Omental fat pad (tissue), 4 donors: ENCODE results near the gene CYSRT1. TPM values are rescaled to one million over a fixed set of nuclear protein-coding genes. Genes with fewer than 3 reads are reported as not detected.
"Not testable (repeated sequence)": the region's sequence is repeated elsewhere in the genome, so short reads cannot be mapped to it uniquely, and the experiment has no call there.

Source experiments
- ATAC-seq: fragments of 150-250 bp; one replicate; pipeline ENCODE4 v1.9.1; 2016; ENCODE audit warnings: mild to moderate bottlenecking, moderate library complexity; ENCODE audit not compliant: low FRiP score
- DNase-seq: peaks from one replicate; pipeline ENCODE4 v3.0.0-alpha.2; 2019; ENCODE audit warnings: low spot score
- CTCF ChIP-seq, 3 donors: fragments of 450-650 bp; IDR thresholded peaks; one replicate each; pipeline ENCODE4 v1.5.1; 2016 to 2017; ENCODE audit warnings: antibody characterized with exemption in 3 of 3, mild to moderate bottlenecking in 3 of 3, moderate library complexity in 2 of 3
- total RNA-seq, 4 donors: library from RNA; depleted of rRNA; stranded (reverse); fragments of >200 nt; gene quantifications; one replicate each; pipeline ENCODE4 v1.1.0, GENCODE V29; 2016

CYSRT1 gene
- total RNA-seq, 4 donors from 2014 or later: 0.36 to 0.65 (median 0.38) TPM; not detected in 1

GRCh38 chr9:137241490-137242268, 16.7 kb downstream of the CYSRT1 start:
- ATAC-seq (peak; percentile 39), DNase-seq (peak; percentile 36)
- no peak for TF ChIP-seq CTCF (IDR thresholded peaks at IDR 0.05)

GRCh38 chr9:137242269-137243203, 17.6 kb downstream of the CYSRT1 start:
- DNase-seq (no peak), ATAC-seq (no peak)
- no peak for TF ChIP-seq CTCF (IDR thresholded peaks at IDR 0.05)

GRCh38 chr9:137243266-137243625, 18.3 kb downstream of the CYSRT1 start:
- ATAC-seq, DNase-seq: not testable (repeated sequence)

- ATAC-seq (no peak), DNase-seq (no peak)
- TF ChIP-seq CTCF (IDR thresholded peaks at IDR 0.05): no peak
Measured at GRCh38 chr9:137243626-137244485, 18.9 kb downstream of the CYSRT1 start.

GRCh38 chr9:137244486-137245449, 19.8 kb downstream of the CYSRT1 start:
- no peak for TF ChIP-seq CTCF (IDR thresholded peaks at IDR 0.05)
- ATAC-seq: no peak
- DNase-seq: no peak

GRCh38 chr9:137245450-137246421, 20.8 kb downstream of the CYSRT1 start:
- DNase-seq (no peak), ATAC-seq (no peak)
- TF ChIP-seq CTCF (IDR thresholded peaks at IDR 0.05): no peak
